ENCODE results near the gene DEFB129.
"Not testable (repeated sequence)": the region's sequence is repeated elsewhere in the genome, so short reads cannot be mapped to it uniquely, and the experiment has no call there.

Gene DEFB129

GRCh38 chr20:253447-253846, 26.4 kb downstream of the DEFB129 start:
- DNase-seq (ENCODE audit: low read depth in 2 of 2), result not testable (repeated sequence)

GRCh38 chr20:257419-257818, 30.4 kb downstream of the DEFB129 start, which contains the start of gene DEFB132:
Gene DEFB132 (plus strand): TSS chr20:257724. CDS start chr20:257779, 55 bp downstream.
- no peak for DNase-seq (ENCODE audit: low read depth in 2 of 2)

- DNase-seq (ENCODE audit: low read depth in 2 of 2), result no peak
Observed at GRCh38 chr20:258269-258858, 31.3 kb downstream of the DEFB129 start.

GRCh38 chr20:258963-259362, 31.9 kb downstream of the DEFB129 start:
- DNase-seq (ENCODE audit: low read depth in 2 of 2), result no peak

GRCh38 chr20:259981-260380, 32.9 kb downstream of the DEFB129 start:
- no peak for DNase-seq (ENCODE audit: low read depth in 2 of 2)

GRCh38 chr20:263701-264100, 36.6 kb downstream of the DEFB129 start:
- no peak for DNase-seq (ENCODE audit: low read depth in 2 of 2)

GRCh38 chr20:266596-267562, 39.8 kb downstream of the DEFB129 start:
- DNase-seq (ENCODE audit: low read depth in 2 of 2), result peak; percentile 39 to 44

GRCh38 chr20:270517-270916, 43.5 kb downstream of the DEFB129 start:
- no peak for DNase-seq (ENCODE audit: low read depth in 2 of 2)

- no peak for DNase-seq (ENCODE audit: low read depth in 2 of 2)
Observed at GRCh38 chr20:271069-271468, 44.0 kb downstream of the DEFB129 start.

GRCh38 chr20:271528-271927, 44.5 kb downstream of the DEFB129 start:
- no peak for DNase-seq (ENCODE audit: low read depth in 2 of 2)

GRCh38 chr20:272718-273117, 45.7 kb downstream of the DEFB129 start:
- DNase-seq (ENCODE audit: low read depth in 2 of 2), result no peak

- no peak for DNase-seq (ENCODE audit: low read depth in 2 of 2)
Observed at GRCh38 chr20:273884-274283, 46.8 kb downstream of the DEFB129 start.

GRCh38 chr20:275791-276190, 48.7 kb downstream of the DEFB129 start:
- DNase-seq (ENCODE audit: low read depth in 2 of 2), result no peak

GRCh38 chr20:276620-277495, 49.8 kb downstream of the DEFB129 start:
- no peak for DNase-seq (ENCODE audit: low read depth in 2 of 2)

- no peak for DNase-seq (ENCODE audit: low read depth in 2 of 2)
Observed at GRCh38 chr20:277496-277781, 50.4 kb downstream of the DEFB129 start.

GRCh38 chr20:278181-278580, 51.1 kb downstream of the DEFB129 start:
- DNase-seq (ENCODE audit: low read depth in 2 of 2), result no peak

- no peak for DNase-seq (ENCODE audit: low read depth in 2 of 2)
Observed at GRCh38 chr20:278607-279571, 51.8 kb downstream of the DEFB129 start.
